GM19035 (cell line): ENCODE data around the gene ANAPC7.
"Not testable (repeated sequence)": the region's sequence is repeated elsewhere in the genome, so short reads cannot be mapped to it uniquely, and the experiment has no call there.

Experiments used
- ATAC-seq: cut with Tn5 transposase; IDR thresholded peaks from one replicate; pipeline ENCODE4 v1.9.1; 2021; ENCODE audit not compliant: unreplicated experiment

ANAPC7 gene

GRCh38 chr12:110373962-110374611 lies 29.4 kb downstream of the ANAPC7 start:
- no peak for ATAC-seq

- no peak for ATAC-seq
Observed at GRCh38 chr12:110373425-110373824, 30.1 kb downstream of the ANAPC7 start.

GRCh38 chr12:110373025-110373424 lies 30.5 kb downstream of the ANAPC7 start:
- no peak for ATAC-seq

GRCh38 chr12:110372056-110372425 lies 31.5 kb downstream of the ANAPC7 start:
- no peak for ATAC-seq

GRCh38 chr12:110371408-110372055 lies 32.0 kb downstream of the ANAPC7 start:
- ATAC-seq: no peak

GRCh38 chr12:110370732-110371231 lies 32.7 kb downstream of the ANAPC7 start:
- no peak for ATAC-seq

GRCh38 chr12:110369992-110370391 lies 33.5 kb downstream of the ANAPC7 start:
- ATAC-seq: no peak

- no peak for ATAC-seq
Observed at GRCh38 chr12:110367181-110367864, 36.2 kb downstream of the ANAPC7 start.

GRCh38 chr12:110366321-110367142 lies 37.0 kb downstream of the ANAPC7 start:
- no peak for ATAC-seq

- ATAC-seq: no peak
Observed at GRCh38 chr12:110365489-110366320, 37.8 kb downstream of the ANAPC7 start.

- ATAC-seq: no peak
Observed at GRCh38 chr12:110361216-110361615, 42.3 kb downstream of the ANAPC7 start.

- not testable (repeated sequence) for ATAC-seq
Observed at GRCh38 chr12:110358384-110359097, 45.0 kb downstream of the ANAPC7 start.

GRCh38 chr12:110355073-110355472 lies 48.4 kb downstream of the ANAPC7 start:
- no peak for ATAC-seq

- no peak for ATAC-seq
Observed at GRCh38 chr12:110354172-110354780, 49.2 kb downstream of the ANAPC7 start.

- ATAC-seq: no peak
Observed at GRCh38 chr12:110353211-110353965, 50.1 kb downstream of the ANAPC7 start.

- no peak for ATAC-seq
Observed at GRCh38 chr12:110352401-110352800, 51.1 kb downstream of the ANAPC7 start.

GRCh38 chr12:110351119-110351518 lies 52.4 kb downstream of the ANAPC7 start:
- no peak for ATAC-seq

- no peak for ATAC-seq
Observed at GRCh38 chr12:110349514-110350151, 53.9 kb downstream of the ANAPC7 start.
